Right lobe of liver (tissue), 6 donors: ENCODE results near the gene TYRO3. TPM values are rescaled to one million over a fixed set of nuclear protein-coding genes. Genes with fewer than 3 reads are reported as not detected.

Source experiments
- ATAC-seq, 4 donors: fragments of 200-7000 bp; cut with Tn5 transposase; one replicate each; pipeline ENCODE4 v1.9.1; 2020; ENCODE audit warnings: mild to moderate bottlenecking in 4 of 4, moderate library complexity in 4 of 4
- DNase-seq, 3 donors: peaks; one replicate each; pipeline ENCODE4 v3.0.0-alpha.2; 2020
- H3K27ac ChIP-seq, 3 donors: fragments of 200-600 bp; one replicate each; pipeline ENCODE4 v1.8.0; 2022
- H3K27me3 ChIP-seq, 2 donors: fragments of 200-600 bp; one replicate each; pipeline ENCODE4 v1.8.0; 2022
- H3K36me3 ChIP-seq, 4 donors: fragments of 200-600 bp; sonication (generic) in 1 of 4; one replicate each; pipeline versions ENCODE4 v1.5.1 to v1.8.0; 2017 to 2022; ENCODE audit warnings: control low read depth in 1 of 4
- H3K4me1 ChIP-seq, 4 donors: fragments of 200-600 bp; sonication (generic) in 1 of 4; one replicate each; pipeline versions ENCODE4 v1.5.1 to v1.8.0; 2017 to 2022; ENCODE audit warnings: control low read depth in 1 of 4
- H3K4me3 ChIP-seq, 3 donors: fragments of 200-600 bp; one replicate each; pipeline ENCODE4 v1.8.0; 2022
- H3K9me3 ChIP-seq, 4 donors: fragments of 200-600 bp; sonication (generic) in 1 of 4; one replicate each; pipeline versions ENCODE4 v1.5.1 to v1.8.0; 2017 to 2022; ENCODE audit warnings: control low read depth in 1 of 4
- CTCF ChIP-seq, 4 donors: fragments of 200-600 bp in 3 of 4; fragments of 450-650 bp in 1 of 4; IDR thresholded peaks; one replicate each; pipeline versions ENCODE4 v1.5.1 to v1.8.0; 2016 to 2022; ENCODE audit warnings: antibody characterized with exemption in 4 of 4, mild to moderate bottlenecking in 2 of 4
- POLR2A ChIP-seq: fragments of 450-650 bp; IDR thresholded peaks from one replicate; pipeline ENCODE4 v1.6.1; 2017; ENCODE audit warnings: antibody characterized with exemption, mild to moderate bottlenecking
- WGBS: methylation state at CpG from one replicate; pipeline ENCODE4 v1.1.6; 2018; ENCODE audit warnings: low coverage, low lambda C conversion rate; ENCODE audit not compliant: insufficient coverage; ENCODE audit errors: missing lambda C conversion rate; 5-methylcytosine and 5-hydroxymethylcytosine counted together
- intact Hi-C, 2 donors: fragments of 100-400 bp; cut with DNase I; formaldehyde crosslinking; loops; one replicate each; pipeline versions ENCODE4 v1.11.2 to v1.14.1; 2022
- total RNA-seq, 6 experiments: library from RNA; depleted of rRNA in 2 of 6; stranded (reverse); fragments of >200 nt in 2 of 6; fragmentation: NEBNext Ultra II Directional in 3 of 6; extraction: Animal tissue kit (Norgen Biotek cat#: 25700) in 3 of 6; gene quantifications; one replicate each; pipeline versions ENCODE4 v1.1.0 to v1.2.4, GENCODE V29; 2016 to 2023
- donor health status: DM: no; HTN: yes; CAD: no.
- donor health status: DM: no; HTN: no; CAD: no.
- donor health status: DM: no; HTN: no; CAD: no.
- donor health status: DM: no; HTN: yes; CAD: no.
- donor health status: DM: no; HTN: yes; CAD: no.

TYRO3 gene
- total RNA-seq, 6 experiments from 2014 or later = 1.1 to 2.9 (median 1.8) TPM

- Histone ChIP-seq H3K27me3 (no peaks in the 10 kb centered on the region), H3K4me3 (no peak overlapping the region), H3K36me3 (no peaks in the 10 kb centered on the region), H3K27ac (no peak overlapping the region), H3K9me3 (no peaks in the 10 kb centered on the region), H3K4me1 (no peaks in the 10 kb centered on the region)
- no peak for DNase-seq
- intact Hi-C loops = no loop called here
- WGBS = 89% methylated on average over 5 of the region's 17 CpGs
- peak in 2 of 4 donors; percentile 10 to 11 for ATAC-seq
- TF ChIP-seq POLR2A = no peak
- no peak for TF ChIP-seq CTCF (IDR thresholded peaks at IDR 0.05)
Observed at GRCh38 chr15:41520636-41521035, 38.4 kb upstream of the TYRO3 start.

- WGBS = 86% methylated on average over 6 of the region's 9 CpGs
- H3K4me1 ChIP-seq = no peaks in the 10 kb centered on the region
- no peak overlapping the region for H3K27ac ChIP-seq
- no peaks in the 10 kb centered on the region for H3K9me3 ChIP-seq
- TF ChIP-seq POLR2A (no peak), CTCF (IDR thresholded peaks at IDR 0.05) (no peak)
- ATAC-seq = peak in 3 of 4 donors; percentile 28 to 45 (median 42)
- H3K4me3 ChIP-seq = no peak overlapping the region
- intact Hi-C loops = no loop called here
- no peaks in the 10 kb centered on the region for H3K27me3 ChIP-seq
- peaks cover 0 to 4% (median under 1%) of the 10 kb centered on the region in 4 donors for H3K36me3 ChIP-seq
- DNase-seq = no peak
Observed at GRCh38 chr15:41521614-41522013, 37.4 kb upstream of the TYRO3 start.

- H3K27me3 ChIP-seq = no peaks in the 10 kb centered on the region
- no peak overlapping the region for H3K4me3 ChIP-seq
- ATAC-seq (no peak), DNase-seq (no peak)
- no peaks in the 10 kb centered on the region for H3K9me3 ChIP-seq
- no peak overlapping the region for H3K27ac ChIP-seq
- H3K4me1 ChIP-seq = no peaks in the 10 kb centered on the region
- no CpG with 5 or more reads among the region's 5 CpGs for WGBS
- intact Hi-C loops = no loop called here
- no peak for TF ChIP-seq CTCF (IDR thresholded peaks at IDR 0.05)
- no peak for TF ChIP-seq POLR2A
- peaks cover 0 to 19% (median 7%) of the 10 kb centered on the region in 4 donors for H3K36me3 ChIP-seq
Observed at GRCh38 chr15:41523097-41523496, 35.9 kb upstream of the TYRO3 start.

GRCh38 chr15:41530363-41530956 lies 28.6 kb upstream of the TYRO3 start:
- no peak overlapping the region for H3K4me3 ChIP-seq
- WGBS = 73% methylated on average over 5 of the region's 6 CpGs
- H3K27me3 ChIP-seq = no peaks in the 10 kb centered on the region
- no peaks in the 10 kb centered on the region for H3K9me3 ChIP-seq
- no peaks in the 10 kb centered on the region for H3K4me1 ChIP-seq
- DNase-seq (no peak), ATAC-seq (peak; percentile 23 to 72 (median 56))
- TF ChIP-seq POLR2A (no peak), CTCF (IDR thresholded peaks at IDR 0.05) (no peak)
- H3K27ac ChIP-seq = no peak overlapping the region
- peaks cover 0 to 73% (median 16%) of the 10 kb centered on the region in 4 donors for H3K36me3 ChIP-seq
- intact Hi-C loops = no loop called here
